PFSK-1 (cell line): Measurements from ENCODE around the gene C16orf78.

Source experiments
- FOXP2 ChIP-seq: optimal IDR thresholded peaks from 2 replicates; pipeline ENCODE3; 2011; ENCODE audit warnings: borderline replicate concordance, control low read depth, inconsistent platforms; ENCODE audit not compliant: insufficient read depth; ENCODE audit errors: extremely low read length, extremely low read depth
- POLR2AphosphoS5 ChIP-seq: IDR thresholded peaks from 2 replicates; pipeline ENCODE4 v1.6.1; 2012; ENCODE audit warnings: low read depth, mild to moderate bottlenecking, control low read depth, low read length, moderate library complexity
- REST ChIP-seq, 2 experiments: IDR thresholded peaks; 2 replicates each; pipeline versions ENCODE4 v1.6.1 to v1.8.0; 2011 to 2012; ENCODE audit warnings: low read depth in 2 of 2, low read length in 2 of 2, control low read depth in 1 of 2, inconsistent platforms in 1 of 2, mild to moderate bottlenecking in 1 of 2, moderate library complexity in 1 of 2; ENCODE audit not compliant: insufficient read depth in 1 of 2
- SIN3A ChIP-seq: IDR thresholded peaks from 2 replicates; pipeline ENCODE4 v1.6.1; 2012; ENCODE audit warnings: mild to moderate bottlenecking, low read length, moderate library complexity, borderline replicate concordance; ENCODE audit not compliant: insufficient read depth
- TAF1 ChIP-seq: IDR thresholded peaks from 2 replicates; pipeline ENCODE4 v1.6.1; 2012; ENCODE audit warnings: low read length, control low read depth, borderline replicate concordance; ENCODE audit not compliant: insufficient read depth

C16orf78 gene

DNA sequence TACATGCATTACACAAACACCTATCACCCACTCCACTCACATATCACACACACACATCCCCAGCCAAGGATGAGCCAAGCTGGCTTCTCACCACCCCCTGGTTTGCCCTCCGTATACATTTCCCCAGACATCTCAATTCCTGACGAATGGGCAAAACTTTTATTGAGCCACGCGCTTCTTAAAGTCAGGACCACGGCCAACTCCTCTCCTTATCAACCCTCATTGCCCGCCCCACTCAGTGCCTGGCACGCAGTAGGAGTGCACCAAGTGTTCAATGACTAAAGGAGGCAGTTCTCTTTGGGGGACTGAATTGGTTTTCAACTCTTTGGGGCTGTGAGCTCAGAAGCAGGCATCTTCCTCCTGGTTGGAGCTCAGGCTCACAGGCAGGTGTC is 22.5 kb upstream of the C16orf78 start:
- TF ChIP-seq SIN3A, result no peak
- no peak for TF ChIP-seq TAF1
- peak in 1 of 2 experiments; percentile 67; a peak in 2 of 4 replicates for TF ChIP-seq REST (IDR thresholded peaks at IDR 0.05; ENCODE audit: insufficient read depth in 1 of 2, low read depth in 2 of 2, low read length in 2 of 2)
- TF ChIP-seq POLR2AphosphoS5, result no peak
- TF ChIP-seq FOXP2, result no peak

GRCh38 chr16:49352892-49353291 is 20.7 kb upstream of the C16orf78 start:
- TF ChIP-seq FOXP2 (no peak), SIN3A (no peak), TAF1 (no peak), POLR2AphosphoS5 (no peak), REST (IDR thresholded peaks at IDR 0.05; ENCODE audit: insufficient read depth in 1 of 2, low read depth in 2 of 2, low read length in 2 of 2) (no peak)

GRCh38 chr16:49353680-49354079 is 19.9 kb upstream of the C16orf78 start:
- no peak for TF ChIP-seq SIN3A
- TF ChIP-seq POLR2AphosphoS5, result no peak
- TF ChIP-seq REST (IDR thresholded peaks at IDR 0.05; ENCODE audit: insufficient read depth in 1 of 2, low read depth in 2 of 2, low read length in 2 of 2), result no peak
- TF ChIP-seq TAF1, result no peak
- no peak for TF ChIP-seq FOXP2

DNA sequence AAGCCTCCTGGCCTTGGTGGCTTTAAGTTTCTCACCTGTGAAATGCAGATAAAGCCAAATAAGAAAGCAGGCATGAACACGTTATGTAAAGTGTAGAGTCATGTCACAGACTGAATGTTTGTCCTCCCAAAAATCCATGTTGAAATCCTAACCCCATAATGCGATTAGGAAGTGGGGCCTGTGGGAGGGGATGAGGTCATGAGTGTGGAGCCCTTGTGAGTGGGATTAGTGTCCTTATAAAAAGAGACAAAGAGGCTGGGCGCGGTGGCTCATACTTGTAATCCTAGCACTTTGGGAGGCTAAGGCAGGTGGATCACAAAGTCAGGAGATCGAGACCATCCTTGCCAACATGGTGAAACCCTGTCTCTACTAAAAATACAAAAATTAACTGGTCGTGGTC is 19.5 kb upstream of the C16orf78 start:
- TF ChIP-seq TAF1, result no peak
- TF ChIP-seq REST (IDR thresholded peaks at IDR 0.05; ENCODE audit: insufficient read depth in 1 of 2, low read depth in 2 of 2, low read length in 2 of 2), result no peak
- TF ChIP-seq SIN3A, result no peak
- TF ChIP-seq FOXP2, result no peak
- no peak for TF ChIP-seq POLR2AphosphoS5

- TF ChIP-seq FOXP2 (no peak), TAF1 (no peak), SIN3A (no peak), POLR2AphosphoS5 (no peak), REST (IDR thresholded peaks at IDR 0.05; ENCODE audit: insufficient read depth in 1 of 2, low read depth in 2 of 2, low read length in 2 of 2) (no peak)
Measured at GRCh38 chr16:49354991-49355390, 18.6 kb upstream of the C16orf78 start.
